ENCODE measurements around the gene NEGR1. TPM values are rescaled to one million over a fixed set of nuclear protein-coding genes. Genes with fewer than 3 reads are reported as not detected.

Gene NEGR1
- total RNA-seq, 2 experiments from 2014 or later = not detected

DNA sequence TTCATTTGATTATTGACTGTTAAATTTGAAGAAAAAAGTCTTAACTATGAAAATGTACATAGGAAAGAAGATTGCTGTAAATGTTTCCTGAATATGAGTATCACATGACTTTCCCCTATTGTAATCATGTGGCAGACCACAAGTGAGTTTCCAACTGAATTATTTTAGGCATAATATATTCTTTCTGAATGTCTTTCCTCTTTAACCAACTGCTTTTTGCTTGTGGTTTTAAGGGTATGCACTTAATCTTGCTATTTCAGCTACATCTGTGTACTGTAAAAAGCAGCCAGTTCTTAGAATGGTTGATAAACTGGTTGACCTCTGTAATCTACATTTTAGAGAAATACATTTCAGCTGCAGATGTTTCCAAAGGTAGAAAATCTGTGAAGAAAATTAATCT lies 400.7 kb downstream of the NEGR1 start:
- DNase-seq (ENCODE audit: low spot score) = no peak
- no peaks in the 10 kb centered on the region for H3K4me1 ChIP-seq (ENCODE audit: insufficient read depth, low read length, poor library complexity, severe bottlenecking)
- no peak overlapping the region for H3K4me3 ChIP-seq (ENCODE audit: low read depth, low read length, poor library complexity, severe bottlenecking)
- no peak overlapping the region for H2AFZ ChIP-seq (ENCODE audit: low read length)
- ChIA-PET POLR2A (no interaction called here), CTCF (ENCODE audit: unreplicated experiment) (no interaction called here)
- H3K9me3 ChIP-seq (ENCODE audit: low read length) = no peaks in the 10 kb centered on the region
- H3K36me3 ChIP-seq (ENCODE audit: insufficient read depth, low read length) = no peaks in the 10 kb centered on the region
- BruUV-seq (replicated peaks) = no TSS peak
- intact Hi-C loops (cut with micrococcal nuclease; ENCODE audit: unreplicated experiment) = no loop called here
- no peaks in the 10 kb centered on the region for H3K9me2 ChIP-seq (ENCODE audit: insufficient read depth, low read length)
- TF ChIP-seq CTCF (conservative IDR thresholded peaks at IDR 0.05; ENCODE audit: low read length) (no peak), EZH2phosphoT487 (IDR thresholded peaks at IDR 0.05; ENCODE audit: borderline replicate concordance, low read depth, low read length) (no peak)
- H3K4me2 ChIP-seq (ENCODE audit: low read length) = no peak overlapping the region
- no peaks in the 10 kb centered on the region for H4K20me1 ChIP-seq (ENCODE audit: insufficient read depth, low read length)
- no peak overlapping the region for H3K27ac ChIP-seq (ENCODE audit: low read depth, low read length, poor library complexity, severe bottlenecking)
- H3K79me2 ChIP-seq (ENCODE audit: insufficient read depth, low read depth, low read length) = no peaks in the 10 kb centered on the region

- no peak for TF ChIP-seq CTCF (conservative IDR thresholded peaks at IDR 0.05; ENCODE audit: low read length)
- no peak for TF ChIP-seq EZH2phosphoT487 (IDR thresholded peaks at IDR 0.05; ENCODE audit: borderline replicate concordance, low read depth, low read length)
- POLR2A ChIA-PET = interaction anchor here (1.8 kb wide), 1 partner anchor 11 kb away, joined by 8 read pairs; no protein-coding TSS in a partner anchor
Measured at GRCh38 chr1:71869326-71869725, 413.0 kb downstream of the NEGR1 start.

DNA sequence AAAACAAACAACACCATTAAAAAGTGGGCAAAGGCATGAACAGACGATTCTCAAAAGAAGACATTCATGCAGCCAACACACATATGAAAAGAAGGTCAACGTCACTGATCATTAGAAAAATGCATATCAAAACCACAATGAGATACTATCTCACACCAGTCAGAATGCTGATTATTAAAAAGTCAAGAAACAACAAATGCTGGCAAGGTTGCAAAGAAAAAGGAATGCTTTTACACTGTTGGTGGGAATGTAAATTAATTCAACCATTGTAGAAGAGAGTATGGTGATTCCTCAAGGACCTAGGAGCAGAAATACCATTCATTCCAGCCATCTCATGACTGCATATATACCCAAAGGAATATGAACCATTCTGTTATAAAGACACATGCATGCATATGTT lies 419.6 kb downstream of the NEGR1 start:
- TF ChIP-seq CTCF (conservative IDR thresholded peaks at IDR 0.05; ENCODE audit: low read length) (no peak), EZH2phosphoT487 (IDR thresholded peaks at IDR 0.05; ENCODE audit: borderline replicate concordance, low read depth, low read length) (no peak)
- no peaks in the 10 kb centered on the region for H3K79me2 ChIP-seq (ENCODE audit: insufficient read depth, low read depth, low read length)
- no peaks in the 10 kb centered on the region for H3K36me3 ChIP-seq (ENCODE audit: insufficient read depth, low read length)
- CTCF ChIA-PET (ENCODE audit: unreplicated experiment) = no interaction called here
- BruUV-seq (replicated peaks) = no TSS peak
- no peak overlapping the region for H3K27ac ChIP-seq (ENCODE audit: low read depth, low read length, poor library complexity, severe bottlenecking)
- intact Hi-C loops (cut with micrococcal nuclease; ENCODE audit: unreplicated experiment) = no loop called here
- no peaks in the 10 kb centered on the region for H3K9me3 ChIP-seq (ENCODE audit: low read length)
- no peak overlapping the region for H3K4me3 ChIP-seq (ENCODE audit: low read depth, low read length, poor library complexity, severe bottlenecking)
- no peaks in the 10 kb centered on the region; the same call in 1 of the 2 replicates for H3K9me2 ChIP-seq (ENCODE audit: insufficient read depth, low read length)
- no peak for DNase-seq (ENCODE audit: low spot score)
- no peaks in the 10 kb centered on the region for H4K20me1 ChIP-seq (ENCODE audit: insufficient read depth, low read length)
- H3K4me2 ChIP-seq (ENCODE audit: low read length) = no peak overlapping the region
- POLR2A ChIA-PET = no interaction called here
- no peak overlapping the region for H2AFZ ChIP-seq (ENCODE audit: low read length)
- H3K4me1 ChIP-seq (ENCODE audit: insufficient read depth, low read length, poor library complexity, severe bottlenecking) = no peaks in the 10 kb centered on the region

More at GRCh38 chr1:71869326-71869725, 413.0 kb downstream of the NEGR1 start:
- intact Hi-C loops (cut with micrococcal nuclease; ENCODE audit: unreplicated experiment) = no loop called here
- no peaks in the 10 kb centered on the region for H4K20me1 ChIP-seq (ENCODE audit: insufficient read depth, low read length)
- H3K9me2 ChIP-seq (ENCODE audit: insufficient read depth, low read length) = no peaks in the 10 kb centered on the region; the same call in 1 of the 2 replicates
- H3K4me1 ChIP-seq (ENCODE audit: insufficient read depth, low read length, poor library complexity, severe bottlenecking) = no peaks in the 10 kb centered on the region
- H3K4me3 ChIP-seq (ENCODE audit: low read depth, low read length, poor library complexity, severe bottlenecking) = no peak overlapping the region
- no peak overlapping the region for H2AFZ ChIP-seq (ENCODE audit: low read length)
- H3K4me2 ChIP-seq (ENCODE audit: low read length) = no peak overlapping the region
- no peak for DNase-seq (ENCODE audit: low spot score)
- CTCF ChIA-PET (ENCODE audit: unreplicated experiment) = no interaction called here
- H3K79me2 ChIP-seq (ENCODE audit: insufficient read depth, low read depth, low read length) = no peaks in the 10 kb centered on the region
- H3K9me3 ChIP-seq (ENCODE audit: low read length) = no peaks in the 10 kb centered on the region
- H3K27ac ChIP-seq (ENCODE audit: low read depth, low read length, poor library complexity, severe bottlenecking) = no peak overlapping the region
- BruUV-seq (replicated peaks) = no TSS peak
- no peaks in the 10 kb centered on the region for H3K36me3 ChIP-seq (ENCODE audit: insufficient read depth, low read length)

All from OCI-LY7 (cell line).